Measurements from ENCODE around the gene N4BP3.
"Not testable (repeated sequence)": the region's sequence is repeated elsewhere in the genome, so short reads cannot be mapped to it uniquely, and the experiment has no call there.

N4BP3 gene, protein sequence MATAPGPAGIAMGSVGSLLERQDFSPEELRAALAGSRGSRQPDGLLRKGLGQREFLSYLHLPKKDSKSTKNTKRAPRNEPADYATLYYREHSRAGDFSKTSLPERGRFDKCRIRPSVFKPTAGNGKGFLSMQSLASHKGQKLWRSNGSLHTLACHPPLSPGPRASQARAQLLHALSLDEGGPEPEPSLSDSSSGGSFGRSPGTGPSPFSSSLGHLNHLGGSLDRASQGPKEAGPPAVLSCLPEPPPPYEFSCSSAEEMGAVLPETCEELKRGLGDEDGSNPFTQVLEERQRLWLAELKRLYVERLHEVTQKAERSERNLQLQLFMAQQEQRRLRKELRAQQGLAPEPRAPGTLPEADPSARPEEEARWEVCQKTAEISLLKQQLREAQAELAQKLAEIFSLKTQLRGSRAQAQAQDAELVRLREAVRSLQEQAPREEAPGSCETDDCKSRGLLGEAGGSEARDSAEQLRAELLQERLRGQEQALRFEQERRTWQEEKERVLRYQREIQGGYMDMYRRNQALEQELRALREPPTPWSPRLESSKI

DNA sequence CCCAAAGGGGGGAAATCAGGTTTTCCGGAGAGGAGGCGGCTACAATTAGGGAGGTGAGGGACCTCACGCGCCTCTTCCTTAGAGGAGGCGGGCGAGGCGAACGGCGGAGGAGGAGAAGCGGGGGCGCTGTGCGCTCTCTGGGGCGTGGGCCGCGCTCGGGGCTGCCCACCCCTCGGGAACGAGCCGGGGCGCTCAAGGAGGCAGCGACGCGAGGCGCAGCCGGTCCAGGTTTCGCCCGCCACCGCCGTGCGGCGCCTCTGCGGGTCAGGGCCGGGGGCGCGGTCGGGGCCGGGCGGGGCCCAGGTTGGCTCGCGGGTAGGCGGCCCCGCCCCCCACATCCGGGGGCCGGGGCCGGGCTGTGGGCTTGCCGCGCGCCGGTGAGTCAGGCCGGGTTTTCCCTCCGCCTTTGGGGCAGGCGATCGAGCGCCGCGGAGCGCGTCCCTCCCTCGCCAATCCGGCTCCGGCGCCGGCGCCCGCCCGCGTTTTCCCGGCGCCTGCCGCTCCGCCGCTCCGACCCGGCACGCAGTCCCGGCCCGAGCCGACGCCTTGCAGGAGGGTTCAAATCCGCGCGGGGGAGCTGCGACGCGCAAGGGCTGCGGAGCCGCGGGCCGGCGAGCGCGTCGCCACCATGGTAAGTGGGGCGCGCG lies at the start of gene N4BP3:
Gene N4BP3 (plus strand): TSS at position 392 of the 647 bp plus-strand sequence. CDS start 6,052 bp downstream, outside the sequence.
- DNase-seq (ENCODE audit: low read depth in 2 of 2), result peak; percentile 76 to 84

- DNase-seq (ENCODE audit: low read depth in 2 of 2), result no peak
Measured at GRCh38 chr5:178067755-178068154, 45.6 kb upstream of the N4BP3 start.

- DNase-seq (ENCODE audit: low read depth in 2 of 2), result no peak
Measured at GRCh38 chr5:178068293-178068692, 45.0 kb upstream of the N4BP3 start.

GRCh38 chr5:178069909-178070308 lies 43.4 kb upstream of the N4BP3 start:
- DNase-seq (ENCODE audit: low read depth in 2 of 2), result no peak

DNA sequence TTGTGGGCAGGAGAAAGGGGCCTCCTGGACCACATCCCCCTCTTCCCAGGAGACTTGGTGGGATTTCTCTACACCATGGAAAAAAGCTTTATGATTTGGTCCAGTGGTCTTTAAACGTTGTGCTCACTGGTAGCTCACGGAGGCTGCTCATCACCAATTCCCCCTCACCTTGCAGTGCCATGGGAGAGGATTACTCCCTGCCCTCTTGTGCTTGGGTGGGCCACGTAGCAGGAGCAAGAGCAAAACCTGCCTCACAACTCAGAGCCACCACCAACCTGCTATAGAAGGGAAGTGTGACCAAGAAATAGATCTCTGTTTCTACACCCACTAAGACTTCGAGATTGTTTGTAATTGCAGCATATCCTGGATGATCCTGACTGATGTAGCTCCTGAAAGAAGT lies 42.2 kb upstream of the N4BP3 start:
- no peak for DNase-seq (ENCODE audit: low read depth in 2 of 2)

GRCh38 chr5:178072749-178073148 lies 40.6 kb upstream of the N4BP3 start:
- no peak for DNase-seq (ENCODE audit: low read depth in 2 of 2)

- DNase-seq (ENCODE audit: low read depth in 2 of 2), result no peak
Measured at GRCh38 chr5:178074266-178074952, 38.9 kb upstream of the N4BP3 start.

DNA sequence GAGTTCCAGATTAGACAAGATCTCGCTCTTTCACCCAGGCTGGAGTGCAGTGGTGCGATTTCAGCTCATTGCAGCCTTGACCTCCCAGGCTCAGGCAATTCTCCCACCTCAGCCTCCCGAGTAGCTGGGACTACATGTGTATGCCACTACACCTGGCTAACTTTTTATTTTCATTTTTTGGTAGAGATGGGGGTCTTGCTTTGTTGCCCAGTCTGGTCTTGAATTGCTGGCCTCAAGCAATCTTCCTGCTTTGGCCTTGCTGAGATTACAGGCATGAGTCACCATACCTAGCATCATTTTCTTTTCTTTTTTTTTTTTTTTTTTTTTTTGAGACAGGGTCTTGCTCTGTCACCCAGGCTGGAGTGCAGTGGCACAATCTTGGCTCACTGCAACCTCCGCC lies 36.4 kb upstream of the N4BP3 start:
- DNase-seq (ENCODE audit: low read depth in 2 of 2), result not testable (repeated sequence)

- DNase-seq (ENCODE audit: low read depth in 2 of 2), result no peak
Measured at GRCh38 chr5:178077751-178078150, 35.6 kb upstream of the N4BP3 start.

GRCh38 chr5:178078197-178079010 lies 34.9 kb upstream of the N4BP3 start:
- DNase-seq (ENCODE audit: low read depth in 2 of 2), result no peak

DNA sequence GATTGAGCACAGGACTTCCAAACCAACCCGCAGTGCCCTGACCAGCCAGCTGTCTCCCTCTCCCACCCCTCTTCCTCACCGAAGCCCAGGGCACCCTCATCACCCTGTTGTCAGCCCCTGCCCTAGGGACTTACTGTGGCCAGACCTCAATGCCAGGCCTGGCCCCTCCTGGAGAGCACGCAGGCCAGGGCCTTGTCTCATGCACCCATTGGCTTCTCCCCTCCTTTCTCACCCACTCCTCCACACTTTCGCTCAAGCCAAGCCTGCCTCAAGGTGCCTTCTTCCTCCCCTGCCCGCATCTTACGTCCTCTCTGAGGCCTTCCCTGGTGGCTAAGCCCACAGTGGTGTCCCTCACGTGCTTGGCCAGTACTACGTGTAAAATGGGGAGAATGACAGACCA lies 33.3 kb upstream of the N4BP3 start:
- no peak for DNase-seq (ENCODE audit: low read depth in 2 of 2)

DNA sequence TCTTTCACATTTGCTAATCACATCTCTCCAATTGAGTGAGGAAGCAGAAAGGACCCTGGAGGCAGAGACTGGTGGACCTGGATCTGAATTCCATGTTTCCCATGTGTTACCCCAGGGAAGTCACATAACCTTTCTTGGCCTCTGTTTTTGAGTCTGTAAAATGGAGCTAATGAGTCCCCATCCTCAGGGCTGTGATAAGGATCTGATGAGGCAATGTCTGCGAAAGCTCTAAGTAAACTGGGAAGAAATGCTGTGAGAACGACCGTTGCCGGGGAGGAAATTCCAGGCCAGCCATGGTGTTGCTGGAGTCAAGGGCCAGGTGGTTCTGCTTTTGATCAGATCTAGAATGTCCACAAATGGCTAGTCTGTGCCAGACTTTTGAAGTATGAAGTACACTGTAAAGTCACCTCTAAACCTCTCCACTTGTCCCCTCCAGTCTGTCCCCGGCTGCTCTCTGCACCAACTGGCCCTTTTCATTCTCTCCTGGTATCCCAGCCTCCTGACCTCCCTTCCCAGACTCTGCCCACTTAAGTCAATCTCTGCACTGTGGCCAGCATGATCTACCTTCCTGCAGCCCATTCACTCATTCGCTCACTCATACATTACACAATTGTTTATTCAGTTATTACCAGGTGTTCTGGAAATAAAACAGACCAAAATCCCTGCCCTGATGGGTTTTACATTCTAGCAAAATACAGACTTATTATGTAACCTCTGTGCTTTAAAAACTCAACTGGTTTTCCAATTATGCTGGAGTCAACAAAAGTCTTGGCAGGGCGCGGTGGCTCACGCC lies 32.5 kb upstream of the N4BP3 start:
- DNase-seq (ENCODE audit: low read depth in 2 of 2), result no peak

DNA sequence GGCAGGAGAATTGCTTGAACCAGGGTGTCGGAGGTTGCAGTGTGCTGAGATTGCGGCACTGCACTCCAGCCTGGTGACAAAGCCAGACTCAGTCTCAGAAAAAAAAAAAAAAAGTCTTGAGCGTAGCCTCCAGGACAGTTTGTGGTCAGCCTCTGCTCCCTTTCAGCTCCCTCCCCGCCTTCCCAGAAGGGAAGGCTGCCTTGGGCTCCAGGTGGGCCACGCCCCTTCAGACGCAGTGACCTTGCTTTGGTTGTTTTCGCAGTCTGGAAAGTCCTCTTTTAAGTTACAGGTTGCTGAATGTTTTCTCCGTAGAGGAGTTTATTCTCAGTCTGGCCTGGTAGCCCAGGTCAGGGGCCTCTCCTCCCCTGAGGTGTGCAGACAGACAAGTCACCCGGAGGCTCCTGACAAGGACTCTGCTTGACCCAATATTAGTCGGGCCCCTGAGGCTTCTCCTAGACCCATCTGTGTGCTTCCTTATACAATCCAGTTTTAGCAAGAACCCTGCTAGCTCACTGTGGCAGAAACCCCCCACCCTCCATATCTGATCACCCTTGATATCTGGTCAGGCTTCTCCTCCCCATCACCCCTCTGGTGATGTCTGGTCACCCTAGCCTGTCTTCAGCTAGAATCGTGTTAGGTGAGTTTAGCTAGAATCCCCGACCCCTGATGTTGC lies 31.6 kb upstream of the N4BP3 start:
- no peak for DNase-seq (ENCODE audit: low read depth in 2 of 2)

- no peak for DNase-seq (ENCODE audit: low read depth in 2 of 2)
Measured at GRCh38 chr5:178083922-178084321, 29.4 kb upstream of the N4BP3 start.

DNA sequence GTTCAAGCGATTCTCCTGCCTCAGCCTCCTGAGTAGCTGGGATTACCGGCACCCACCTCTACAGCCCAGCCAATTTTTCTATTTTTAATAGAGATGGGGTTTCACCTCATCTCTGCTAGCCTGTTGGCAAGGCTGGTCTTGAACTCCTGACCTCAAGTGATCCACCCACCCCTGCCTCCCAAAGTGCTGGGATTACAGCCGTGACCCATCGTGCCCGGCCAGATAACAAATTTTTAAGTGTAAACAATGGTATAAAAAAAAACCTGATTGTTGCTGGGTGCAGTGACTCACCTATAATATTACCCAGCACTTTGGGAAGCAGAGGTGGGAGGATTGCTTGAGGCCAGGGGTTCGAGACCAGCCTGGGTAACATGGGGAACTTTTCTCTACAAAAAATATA lies 28.0 kb upstream of the N4BP3 start:
- no peak for DNase-seq (ENCODE audit: low read depth in 2 of 2)

GRCh38 chr5:178086266-178086665 lies 27.1 kb upstream of the N4BP3 start:
- no peak for DNase-seq (ENCODE audit: low read depth in 2 of 2)

DNA sequence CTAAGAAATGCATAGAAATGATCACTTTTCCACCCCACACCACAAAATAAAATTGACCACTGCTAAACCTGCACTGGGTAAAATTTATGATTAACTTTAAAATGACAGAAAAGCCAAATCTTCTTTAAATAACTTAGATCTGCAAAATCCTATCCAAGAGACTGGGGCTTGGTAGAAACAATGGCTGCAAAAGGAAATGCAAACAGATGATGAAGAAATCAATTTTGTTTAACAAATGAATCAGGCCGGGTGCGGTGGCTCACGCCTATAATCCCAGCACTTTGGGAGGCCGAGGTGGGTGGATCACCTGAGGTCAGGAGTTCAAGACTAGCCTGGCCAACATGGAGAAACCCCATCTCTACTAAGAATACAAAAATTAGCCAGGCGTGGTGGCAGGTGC lies 26.1 kb upstream of the N4BP3 start:
- not testable (repeated sequence) for DNase-seq (ENCODE audit: low read depth in 2 of 2)

GRCh38 chr5:178090856-178091255 lies 22.5 kb upstream of the N4BP3 start:
- no peak for DNase-seq (ENCODE audit: low read depth in 2 of 2)

GRCh38 chr5:178093134-178093533 lies 20.2 kb upstream of the N4BP3 start:
- no peak for DNase-seq (ENCODE audit: low read depth in 2 of 2)

- no peak for DNase-seq (ENCODE audit: low read depth in 2 of 2)
Measured at GRCh38 chr5:178094345-178094744, 19.0 kb upstream of the N4BP3 start.
